A673 (cell line): ENCODE measurements around the gene ATRIP. TPM values are rescaled to one million over a fixed set of nuclear protein-coding genes. Genes with fewer than 3 reads are reported as not detected.

ENCODE experiments used
- BruUV-seq: library from RNA; stranded (reverse); fragments of 400-500 nt; replicated peaks from 2 replicates; lab custom pipeline; 2021; lab: Mats Ljungman, UMichigan
- CTCF ChIA-PET: fragments of 300-600 bp; sonication (Branson Sonifier 250); formaldehyde crosslinking; loops from one replicate; lab custom pipeline; 2022; ENCODE audit warnings: antibody characterized with exemption; lab: Charles Lee
- POLR2A ChIA-PET: fragments of 300-600 bp; sonication (Branson Sonifier 250); formaldehyde crosslinking; loops from one replicate; lab custom pipeline; 2022; ENCODE audit warnings: antibody characterized with exemption; ENCODE audit not compliant: low non-redundant PET; lab: Charles Lee
- DNase-seq: peaks from one replicate; pipeline ENCODE4 v3.0.0-alpha.2; 2015; ENCODE audit warnings: low spot score
- H3K27ac ChIP-seq: fragments of 200-600 bp; sonication (generic); 2 replicates; pipeline ENCODE4 v1.5.1; 2016; ENCODE audit warnings: mixed run types, low read depth, mild to moderate bottlenecking, mixed read lengths, antibody characterized with exemption, low read length; ENCODE audit not compliant: poor library complexity, severe bottlenecking
- H3K27me3 ChIP-seq: fragments of 200-600 bp; sonication (generic); replicated peaks from 2 replicates; pipeline ENCODE4 v1.6.1; 2017; ENCODE audit warnings: mixed run types, low read depth, mild to moderate bottlenecking, mixed read lengths, antibody characterized with exemption, low read length; ENCODE audit not compliant: insufficient read depth, poor library complexity
- H3K36me3 ChIP-seq: fragments of 200-600 bp; sonication (generic); 2 replicates; pipeline ENCODE4 v1.6.1; 2016; ENCODE audit warnings: mixed run types, mild to moderate bottlenecking, mixed read lengths, antibody characterized with exemption, low read length; ENCODE audit not compliant: insufficient read depth, poor library complexity, severe bottlenecking
- H3K4me1 ChIP-seq: fragments of 200-600 bp; sonication (generic); 2 replicates; pipeline ENCODE4 v1.6.1; 2017; ENCODE audit warnings: mixed run types, mild to moderate bottlenecking, mixed read lengths, antibody characterized with exemption, low read length; ENCODE audit not compliant: insufficient read depth, poor library complexity, severe bottlenecking
- H3K4me3 ChIP-seq: fragments of 200-600 bp; sonication (generic); 2 replicates; pipeline ENCODE4 v1.5.1; 2016; ENCODE audit warnings: low read depth, mixed run types, mild to moderate bottlenecking, mixed read lengths, low read length; ENCODE audit not compliant: poor library complexity, severe bottlenecking
- H3K9me3 ChIP-seq: fragments of 200-600 bp; sonication (generic); 2 replicates; pipeline ENCODE4 v1.6.1; 2016; ENCODE audit warnings: mixed run types, low read depth, mild to moderate bottlenecking, mixed read lengths, antibody characterized with exemption, low read length; ENCODE audit not compliant: poor library complexity, severe bottlenecking
- EZH2 ChIP-seq: fragments of 200-600 bp; sonication (generic); IDR thresholded peaks from 2 replicates; pipeline ENCODE4 v1.6.1; 2017; ENCODE audit warnings: borderline replicate concordance, low read depth, mild to moderate bottlenecking, mixed read lengths, antibody characterized with exemption, low read length; ENCODE audit not compliant: poor library complexity, severe bottlenecking
- intact Hi-C: fragments of 100-400 bp; cut with micrococcal nuclease; formaldehyde crosslinking; loops from one replicate; pipeline ENCODE4 v1.10.0; 2022; ENCODE audit not compliant: unreplicated experiment
- total RNA-seq: library from RNA; stranded (reverse); gene quantifications from 2 replicates; pipeline ENCODE4 v1.2.3, GENCODE V29; 2021
- TF ChIP-seq, protein P1 (sequence below): fragments of 300-800, 200-600 bp; sonication (generic); conservative IDR thresholded peaks from 2 replicates; pipeline ENCODE4 v1.5.1; 2017; ENCODE audit warnings: low read depth, mild to moderate bottlenecking, antibody characterized with exemption, low read length, moderate library complexity, mixed read lengths

The ATRIP gene
- total RNA-seq, 1 experiment from 2014 or later: 9.7 TPM

DNA sequence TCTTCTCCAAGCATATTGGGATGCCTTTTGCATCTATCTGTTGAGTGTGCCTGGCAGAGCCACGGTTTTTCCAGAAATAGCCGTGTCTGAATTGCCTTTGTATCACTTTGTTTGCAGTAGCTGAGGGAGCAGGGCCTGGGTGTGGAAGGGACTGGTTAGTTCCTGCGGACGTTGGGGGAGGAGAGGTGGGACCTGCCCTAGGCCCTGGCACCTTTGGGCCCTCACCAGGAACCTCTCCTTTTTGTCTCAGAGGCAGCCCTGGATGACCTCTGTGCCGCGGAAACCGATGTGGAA lies 18.6 kb downstream of the ATRIP start:
- intact Hi-C loops: no loop called here
- no peak for TF ChIP-seq EZH2
- TF ChIP-seq, protein P1, sequence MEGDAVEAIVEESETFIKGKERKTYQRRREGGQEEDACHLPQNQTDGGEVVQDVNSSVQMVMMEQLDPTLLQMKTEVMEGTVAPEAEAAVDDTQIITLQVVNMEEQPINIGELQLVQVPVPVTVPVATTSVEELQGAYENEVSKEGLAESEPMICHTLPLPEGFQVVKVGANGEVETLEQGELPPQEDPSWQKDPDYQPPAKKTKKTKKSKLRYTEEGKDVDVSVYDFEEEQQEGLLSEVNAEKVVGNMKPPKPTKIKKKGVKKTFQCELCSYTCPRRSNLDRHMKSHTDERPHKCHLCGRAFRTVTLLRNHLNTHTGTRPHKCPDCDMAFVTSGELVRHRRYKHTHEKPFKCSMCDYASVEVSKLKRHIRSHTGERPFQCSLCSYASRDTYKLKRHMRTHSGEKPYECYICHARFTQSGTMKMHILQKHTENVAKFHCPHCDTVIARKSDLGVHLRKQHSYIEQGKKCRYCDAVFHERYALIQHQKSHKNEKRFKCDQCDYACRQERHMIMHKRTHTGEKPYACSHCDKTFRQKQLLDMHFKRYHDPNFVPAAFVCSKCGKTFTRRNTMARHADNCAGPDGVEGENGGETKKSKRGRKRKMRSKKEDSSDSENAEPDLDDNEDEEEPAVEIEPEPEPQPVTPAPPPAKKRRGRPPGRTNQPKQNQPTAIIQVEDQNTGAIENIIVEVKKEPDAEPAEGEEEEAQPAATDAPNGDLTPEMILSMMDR: no peak
- no peaks in the 10 kb centered on the region for H3K27me3 ChIP-seq
- H3K4me1 ChIP-seq: peaks cover 12% of the 10 kb centered on the region
- peak overlapping the region; percentile 86 for H3K27ac ChIP-seq
- ChIA-PET CTCF (no interaction called here), POLR2A (no interaction called here)
- peaks cover 4% of the 10 kb centered on the region for H3K36me3 ChIP-seq
- DNase-seq: no peak
- H3K4me3 ChIP-seq: no peak overlapping the region
- no TSS peak for BruUV-seq
- no peaks in the 10 kb centered on the region for H3K9me3 ChIP-seq

GRCh38 chr3:48465531-48466378 lies 19.2 kb downstream of the ATRIP start:
- peaks cover 4% of the 10 kb centered on the region for H3K36me3 ChIP-seq
- intact Hi-C loops: no loop called here
- H3K27ac ChIP-seq: peak overlapping the region; percentile 86
- TF ChIP-seq, protein P1: peak; percentile 33
- no peak for TF ChIP-seq EZH2
- BruUV-seq: no TSS peak
- peak; percentile 85 for DNase-seq
- peak overlapping the region; percentile 44 for H3K4me3 ChIP-seq
- H3K27me3 ChIP-seq: no peaks in the 10 kb centered on the region
- peaks cover 12% of the 10 kb centered on the region for H3K4me1 ChIP-seq
- no peaks in the 10 kb centered on the region for H3K9me3 ChIP-seq
- CTCF ChIA-PET: no interaction called here
- POLR2A ChIA-PET: no interaction called here

- no peaks in the 10 kb centered on the region for H3K27me3 ChIP-seq
- no peak for TF ChIP-seq EZH2
- TF ChIP-seq, protein P1: no peak
- H3K4me3 ChIP-seq: peak overlapping the region; percentile 44
- BruUV-seq: TSS peak; percentile 68
- peak overlapping the region; percentile 86 for H3K27ac ChIP-seq
- CTCF ChIA-PET: no interaction called here
- peaks cover 4% of the 10 kb centered on the region for H3K36me3 ChIP-seq
- intact Hi-C loops: no loop called here
- H3K9me3 ChIP-seq: no peaks in the 10 kb centered on the region
- no peak for DNase-seq
- POLR2A ChIA-PET: interaction anchor here (0.6 kb wide), 1 partner anchor 64 kb away, joined by 3 read pairs; no protein-coding TSS in a partner anchor
- H3K4me1 ChIP-seq: peaks cover 12% of the 10 kb centered on the region
Observed at GRCh38 chr3:48466386-48467109, 20.0 kb downstream of the ATRIP start.
